IMR-90 (cell line): Measurements from ENCODE around the gene HK3. TPM values are rescaled to one million over a fixed set of nuclear protein-coding genes. Genes with fewer than 3 reads are reported as not detected.

Experiments used
- ATAC-seq: fragments of 200-7000 bp; cut with Tn5 transposase; 2 replicates; pipeline ENCODE4 v1.9.1; 2020; ENCODE audit warnings: low read depth, mild to moderate bottlenecking, moderate library complexity
- BruUV-seq: library from RNA; stranded (reverse); fragments of 400-500 nt; replicated peaks from 2 replicates; lab custom pipeline; 2021; lab: Mats Ljungman, UMichigan
- CTCF ChIA-PET: fragments of 300-600 bp; formaldehyde crosslinking; extraction: SDS; loops from one replicate; lab custom pipeline; 2021; ENCODE audit warnings: antibody characterized with exemption; lab: Yijun Ruan, JAX
- POLR2A ChIA-PET: fragments of 300-600 bp; sonication (Branson Sonifier 250); formaldehyde crosslinking; loops from one replicate; lab custom pipeline; 2022; ENCODE audit warnings: antibody characterized with exemption; ENCODE audit not compliant: unreplicated experiment; lab: Charles Lee
- DNase-seq: peaks from one replicate; pipeline ENCODE4 v3.0.0; 2013
- H2AFZ ChIP-seq: replicated peaks from 2 replicates; pipeline ENCODE3; 2013; ENCODE audit warnings: low read length, mild to moderate bottlenecking; ENCODE audit not compliant: poor library complexity
- H2AK5ac ChIP-seq: 2 replicates; pipeline ENCODE4 v1.6.1; 2013; ENCODE audit warnings: low read depth, low read length, inconsistent platforms
- H2AK9ac ChIP-seq: replicated peaks from 2 replicates; pipeline ENCODE3; 2013; ENCODE audit warnings: mild to moderate bottlenecking, low read depth, low read length, moderate library complexity; ENCODE audit not compliant: poor library complexity
- H2BK120ac ChIP-seq: 2 replicates; pipeline ENCODE4 v1.6.1; 2013; ENCODE audit warnings: low read depth, low read length, inconsistent platforms
- H2BK15ac ChIP-seq: 3 replicates; pipeline ENCODE4 v1.6.1; 2013; ENCODE audit warnings: low read depth, low read length, inconsistent platforms
- H2BK20ac ChIP-seq: 2 replicates; pipeline ENCODE4 v1.6.1; 2013; ENCODE audit warnings: low read depth, mild to moderate bottlenecking, inconsistent platforms, low read length, moderate library complexity
- H2BK5ac ChIP-seq: 2 replicates; pipeline ENCODE4 v1.6.1; 2013; ENCODE audit warnings: mild to moderate bottlenecking, low read depth, low read length, inconsistent platforms; ENCODE audit not compliant: poor library complexity, severe bottlenecking
- H3K14ac ChIP-seq: replicated peaks from 2 replicates; pipeline ENCODE4 v1.6.1; 2013; ENCODE audit warnings: low read depth, low read length, inconsistent platforms
- H3K18ac ChIP-seq: 2 replicates; pipeline ENCODE4 v1.6.1; 2013; ENCODE audit warnings: low read depth, low read length, control low read depth
- H3K23ac ChIP-seq: 2 replicates; pipeline ENCODE4 v1.6.1; 2013; ENCODE audit warnings: low read depth, low read length, inconsistent platforms
- H3K27ac ChIP-seq: 2 replicates; pipeline ENCODE4 v1.5.1; 2013; ENCODE audit warnings: mild to moderate bottlenecking, control low read depth, low read length; ENCODE audit not compliant: insufficient read depth
- H3K27me3 ChIP-seq: 2 replicates; pipeline ENCODE4 v1.6.1; 2013; ENCODE audit warnings: low read length; ENCODE audit not compliant: control insufficient read depth, insufficient read depth
- H3K36me3 ChIP-seq: 2 replicates; pipeline ENCODE4 v1.6.1; 2013; ENCODE audit warnings: low read length, mixed read lengths; ENCODE audit not compliant: control insufficient read depth, insufficient read depth
- H3K4ac ChIP-seq: 2 replicates; pipeline ENCODE4 v1.6.1; 2013; ENCODE audit warnings: low read depth, low read length, inconsistent platforms
- H3K4me1 ChIP-seq: 2 replicates; pipeline ENCODE4 v1.6.1; 2013; ENCODE audit warnings: low read length, mixed read lengths; ENCODE audit not compliant: control insufficient read depth, insufficient read depth
- H3K4me2 ChIP-seq: 2 replicates; pipeline ENCODE4 v1.6.1; 2013; ENCODE audit warnings: low read depth, mild to moderate bottlenecking, control low read depth, low read length, moderate library complexity
- H3K4me3 ChIP-seq: 2 replicates; pipeline ENCODE4 v1.5.1; 2013; ENCODE audit warnings: low read depth, mild to moderate bottlenecking, control low read depth, low read length, moderate library complexity; ENCODE audit not compliant: insufficient read depth
- H3K56ac ChIP-seq: 2 replicates; pipeline ENCODE4 v1.6.1; 2013; ENCODE audit warnings: low read length, inconsistent platforms; ENCODE audit not compliant: insufficient read depth; ENCODE audit errors: extremely low read depth
- H3K79me1 ChIP-seq, 2 experiments: 2 replicates each; pipeline ENCODE4 v1.6.1; 2013; ENCODE audit warnings: low read length in 2 of 2, inconsistent platforms in 1 of 2, low read depth in 1 of 2
- H3K9ac ChIP-seq: 2 replicates; pipeline ENCODE4 v1.6.1; 2013; ENCODE audit warnings: low read depth, low read length, control low read depth
- H3K9me1 ChIP-seq: 2 replicates; pipeline ENCODE4 v1.6.1; 2013; ENCODE audit warnings: low read length, inconsistent platforms; ENCODE audit not compliant: insufficient read depth
- H3K9me3 ChIP-seq: 2 replicates; pipeline ENCODE4 v1.6.1; 2013; ENCODE audit warnings: low read length; ENCODE audit not compliant: control insufficient read depth, insufficient read depth
- H4K20me1 ChIP-seq: 2 replicates; pipeline ENCODE4 v1.6.1; 2013; ENCODE audit warnings: low read length, inconsistent platforms; ENCODE audit not compliant: insufficient read depth
- H4K5ac ChIP-seq: 2 replicates; pipeline ENCODE4 v1.6.1; 2013; ENCODE audit warnings: mild to moderate bottlenecking, low read depth, low read length, control low read depth
- H4K8ac ChIP-seq, 2 experiments: 2 replicates each; pipeline ENCODE4 v1.6.1; 2013; ENCODE audit warnings: low read depth in 2 of 2, low read length in 2 of 2, control low read depth in 1 of 2, inconsistent platforms in 1 of 2
- H4K91ac ChIP-seq: 2 replicates; pipeline ENCODE4 v1.6.1; 2013; ENCODE audit warnings: low read depth, low read length, inconsistent platforms; ENCODE audit not compliant: insufficient read depth
- BHLHE40 ChIP-seq: fragments of 150-350 bp; IDR thresholded peaks from 2 replicates; pipeline ENCODE4 v1.6.1; 2016; ENCODE audit warnings: mild to moderate bottlenecking, low read depth, low read length
- CEBPB ChIP-seq: IDR thresholded peaks from 2 replicates; pipeline ENCODE4 v1.6.1; 2012; ENCODE audit warnings: low read depth, low read length, improper control_type of control experiment
- CHD1 ChIP-seq: IDR thresholded peaks from 2 replicates; pipeline ENCODE4 v1.6.1; 2012; ENCODE audit warnings: low read depth, low read length, improper control_type of control experiment
- CTCF ChIP-seq: conservative IDR thresholded peaks from 2 replicates; pipeline ENCODE4 v1.5.1; 2012; ENCODE audit warnings: mild to moderate bottlenecking, low read depth, low read length, improper control_type of control experiment
- FOS ChIP-seq: fragments of 150-350 bp; IDR thresholded peaks from 2 replicates; pipeline ENCODE4 v1.6.1; 2016; ENCODE audit warnings: low read depth, low read length
- MAFK ChIP-seq: IDR thresholded peaks from 2 replicates; pipeline ENCODE4 v1.6.1; 2012; ENCODE audit warnings: low read depth, low read length, improper control_type of control experiment
- MAZ ChIP-seq: IDR thresholded peaks from 2 replicates; pipeline ENCODE4 v1.6.1; 2012; ENCODE audit warnings: low read depth, mild to moderate bottlenecking, low read length, improper control_type of control experiment, moderate library complexity, borderline replicate concordance
- MXI1 ChIP-seq: IDR thresholded peaks from 2 replicates; pipeline ENCODE4 v1.6.1; 2012; ENCODE audit warnings: low read depth, mild to moderate bottlenecking, low read length, moderate library complexity, borderline replicate concordance
- NFE2L2 ChIP-seq: fragments of 150-350 bp; IDR thresholded peaks from 2 replicates; pipeline ENCODE4 v1.6.1; 2016; ENCODE audit warnings: low read depth, mild to moderate bottlenecking, low read length
- POLR2A ChIP-seq: IDR thresholded peaks from 2 replicates; pipeline ENCODE4 v1.6.1; 2012; ENCODE audit warnings: mild to moderate bottlenecking, low read depth, low read length
- RAD21 ChIP-seq: IDR thresholded peaks from 2 replicates; pipeline ENCODE4 v1.6.1; 2012; ENCODE audit warnings: low read length, improper control_type of control experiment
- RCOR1 ChIP-seq: IDR thresholded peaks from 2 replicates; pipeline ENCODE4 v1.6.1; 2012; ENCODE audit warnings: mild to moderate bottlenecking, low read length, improper control_type of control experiment; ENCODE audit not compliant: insufficient replicate concordance
- RFX5 ChIP-seq: IDR thresholded peaks from 2 replicates; pipeline ENCODE4 v1.8.0; 2012; ENCODE audit warnings: low read depth, mild to moderate bottlenecking, low read length, moderate library complexity
- SMC3 ChIP-seq: fragments of 150-350 bp; IDR thresholded peaks from 2 replicates; pipeline ENCODE4 v1.6.1; 2016; ENCODE audit warnings: low read depth, mild to moderate bottlenecking, antibody characterized with exemption, low read length, moderate library complexity
- USF2 ChIP-seq: fragments of 150-350 bp; IDR thresholded peaks from 2 replicates; pipeline ENCODE4 v1.6.1; 2017; ENCODE audit warnings: mild to moderate bottlenecking, antibody characterized with exemption, low read length, low read depth
- WGBS, 2 experiments: methylation state at CpG; one replicate each; pipeline versions ENCODE4 v1.1.5 to v1.1.7; 2013; ENCODE audit warnings: missing lambda C conversion rate in 2 of 2; ENCODE audit not compliant: insufficient read length in 1 of 2; ENCODE audit errors: extremely low coverage in 2 of 2; 5-methylcytosine and 5-hydroxymethylcytosine counted together
- dilution Hi-C: fragments of 300-500 bp; cut with HindIII; formaldehyde crosslinking; loops from one replicate; pipeline ENCODE4 v1.14.3; 2018; ENCODE audit warnings: low sequenced_read_pairs; ENCODE audit not compliant: unreplicated experiment
- in situ Hi-C: fragments of 300-500 bp; cut with MboI; formaldehyde crosslinking; loops from 3 replicates; pipeline ENCODE4 v1.14.3; 2019; ENCODE audit warnings: low sequenced_read_pairs, inconsistent platforms, mixed read lengths
- intact Hi-C: fragments of 100-400 bp; cut with micrococcal nuclease; formaldehyde crosslinking; loops from 2 replicates; pipeline ENCODE4 v1.10.0; 2022
- polyA plus RNA-seq, 3 experiments: library from polyadenylated mRNA; depleted of rRNA; stranded (reverse); fragments of >200 nt; gene quantifications; 2 replicates each; pipeline ENCODE4 v1.2.3, GENCODE V29; 2012; ENCODE audit warnings: low replicate concordance in 1 of 3
- total RNA-seq: library from RNA; depleted of rRNA; stranded (reverse); fragments of >200 nt; gene quantifications from 2 replicates; pipeline ENCODE4 v1.2.3, GENCODE V29; 2012
- TF ChIP-seq, protein P1 (sequence below): fragments of 150-350 bp; IDR thresholded peaks from 2 replicates; pipeline ENCODE4 v1.6.1; 2016; ENCODE audit warnings: low read depth, mild to moderate bottlenecking, low read length, moderate library complexity, borderline replicate concordance

HK3 gene
- total and polyA plus RNA-seq, 2 of the 4 experiments (the other 2 are of a cell fraction): not detected

DNA sequence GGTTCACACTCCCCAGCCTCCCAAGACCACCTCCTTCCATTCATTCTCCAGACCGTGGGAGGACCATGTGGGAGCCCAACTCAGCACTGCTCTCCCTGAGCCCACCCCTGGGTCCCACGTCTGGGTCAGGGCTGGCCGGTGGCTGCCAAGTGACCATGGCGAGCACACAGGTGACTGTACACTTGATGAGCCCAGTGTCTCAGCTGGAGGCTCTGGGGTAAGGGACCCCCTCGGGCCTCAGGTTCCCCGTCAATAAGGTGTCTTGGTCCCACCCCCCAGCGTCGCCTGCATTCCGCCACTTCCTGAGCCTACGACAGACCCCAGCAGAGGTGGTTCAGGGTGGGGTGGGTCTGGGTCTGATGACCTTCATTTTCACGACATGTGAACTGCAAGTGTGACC is 38.8 kb downstream of the HK3 start:
- Histone ChIP-seq H2BK5ac (no peak overlapping the region), H3K4me2 (no peak overlapping the region), H4K5ac (no peak overlapping the region), H2AK9ac (no peak overlapping the region), H3K27me3 (peaks cover 61% of the 10 kb centered on the region), H3K4me1 (no peaks in the 10 kb centered on the region), H4K91ac (no peak overlapping the region), H3K36me3 (no peaks in the 10 kb centered on the region), H4K8ac (no peak overlapping the region), H3K9me1 (no peaks in the 10 kb centered on the region), H2BK15ac (no peak overlapping the region), H3K23ac (no peak overlapping the region), H2BK20ac (no peak overlapping the region), H2BK120ac (no peak overlapping the region), H3K9ac (no peak overlapping the region), H3K56ac (no peak overlapping the region), H3K18ac (no peak overlapping the region), H3K14ac (no peak overlapping the region), H3K4ac (no peak overlapping the region), H3K4me3 (no peak overlapping the region), H3K9me3 (no peaks in the 10 kb centered on the region), H2AFZ (no peak overlapping the region), H4K20me1 (no peaks in the 10 kb centered on the region), H3K27ac (no peak overlapping the region), H2AK5ac (no peak overlapping the region), H3K79me1 (no peaks in the 10 kb centered on the region)
- BruUV-seq: no TSS peak
- intact Hi-C loops: no loop called here
- TF ChIP-seq RFX5 (no peak), MXI1 (no peak), CHD1 (no peak), RCOR1 (no peak), CEBPB (no peak), CTCF (no peak), BHLHE40 (no peak), FOS (no peak), USF2 (no peak), MAFK (no peak), RAD21 (no peak), MAZ (no peak), SMC3 (no peak), POLR2A (no peak), NFE2L2 (no peak)
- TF ChIP-seq, protein P1, sequence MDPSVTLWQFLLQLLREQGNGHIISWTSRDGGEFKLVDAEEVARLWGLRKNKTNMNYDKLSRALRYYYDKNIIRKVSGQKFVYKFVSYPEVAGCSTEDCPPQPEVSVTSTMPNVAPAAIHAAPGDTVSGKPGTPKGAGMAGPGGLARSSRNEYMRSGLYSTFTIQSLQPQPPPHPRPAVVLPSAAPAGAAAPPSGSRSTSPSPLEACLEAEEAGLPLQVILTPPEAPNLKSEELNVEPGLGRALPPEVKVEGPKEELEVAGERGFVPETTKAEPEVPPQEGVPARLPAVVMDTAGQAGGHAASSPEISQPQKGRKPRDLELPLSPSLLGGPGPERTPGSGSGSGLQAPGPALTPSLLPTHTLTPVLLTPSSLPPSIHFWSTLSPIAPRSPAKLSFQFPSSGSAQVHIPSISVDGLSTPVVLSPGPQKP: no peak
- dilution Hi-C loops: no loop called here
- in situ Hi-C loops: no loop called here
- ATAC-seq (no peak), DNase-seq (no peak)
- CTCF ChIA-PET: no interaction called here
- 68% methylated on average over 5 of the region's 11 CpGs; no CpG with 5 or more reads in 1 of the 2 experiments for WGBS, 2 experiments
- POLR2A ChIA-PET: no interaction called here
